Osteocyte (in vitro differentiated cells): ENCODE results near the gene PTPRJ. TPM values are rescaled to one million over a fixed set of nuclear protein-coding genes. Genes with fewer than 3 reads are reported as not detected.

ENCODE experiments used
- DNase-seq: peaks from one replicate; pipeline ENCODE4 v3.0.0; 2021; ENCODE audit warnings: mixed read lengths; ENCODE audit not compliant: unreplicated experiment; ENCODE audit errors: extremely low spot score
- H3K27ac Mint-ChIP-seq: one replicate; pipeline ENCODE4 v1.8.0; 2021; ENCODE audit warnings: mild to moderate bottlenecking, mixed read lengths; ENCODE audit not compliant: unreplicated experiment
- H3K27me3 Mint-ChIP-seq: one replicate; pipeline ENCODE4 v1.8.0; 2021; ENCODE audit warnings: mixed read lengths; ENCODE audit not compliant: unreplicated experiment
- H3K36me3 Mint-ChIP-seq: one replicate; pipeline ENCODE4 v1.8.0; 2021; ENCODE audit warnings: mixed read lengths; ENCODE audit not compliant: unreplicated experiment
- H3K4me1 Mint-ChIP-seq: one replicate; pipeline ENCODE4 v1.8.0; 2021; ENCODE audit warnings: mixed read lengths; ENCODE audit not compliant: unreplicated experiment
- H3K4me3 Mint-ChIP-seq: one replicate; pipeline ENCODE4 v1.8.0; 2021; ENCODE audit warnings: mild to moderate bottlenecking, moderate library complexity, mixed read lengths; ENCODE audit not compliant: unreplicated experiment
- H3K9me3 Mint-ChIP-seq: one replicate; pipeline ENCODE4 v1.8.0; 2021; ENCODE audit warnings: mixed read lengths; ENCODE audit not compliant: unreplicated experiment
- CTCF ChIP-seq: fragments of 200-600 bp; sonication (generic); IDR thresholded peaks from 2 replicates; pipeline ENCODE4 v1.5.0; 2021; ENCODE audit warnings: antibody characterized with exemption, mild to moderate bottlenecking, moderate library complexity
- total RNA-seq: library from RNA; stranded (reverse); gene quantifications from 2 replicates; pipeline ENCODE4 v1.2.1, GENCODE V29; 2021

Gene PTPRJ
- total RNA-seq, 1 donor from 2014 or later = 16.6 TPM

DNA sequence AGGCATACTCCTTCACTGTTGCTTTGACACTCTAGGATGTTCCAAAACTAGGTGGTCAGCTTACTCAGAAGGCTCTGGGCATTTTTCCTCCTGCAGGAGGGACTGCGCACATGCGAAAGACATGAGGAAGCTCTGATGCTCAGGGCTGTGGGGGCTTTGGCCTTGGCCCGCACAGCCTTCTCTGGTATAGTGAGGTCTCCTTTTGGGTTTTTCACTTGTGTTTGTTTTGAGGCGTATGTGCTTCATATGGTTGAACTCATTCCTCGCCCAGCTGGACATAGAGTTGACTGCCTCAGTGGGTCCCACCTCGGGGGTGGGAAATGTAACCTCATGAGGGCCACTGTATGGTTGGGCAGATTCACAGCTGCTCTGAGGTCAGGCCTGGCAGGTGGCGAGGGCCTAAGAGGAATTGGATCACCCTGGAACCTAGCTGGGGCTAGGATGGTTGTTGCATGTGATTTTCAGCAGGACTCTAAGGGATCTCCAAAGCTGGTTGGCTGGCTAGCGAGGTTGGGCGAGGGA, 63.7 kb downstream of the PTPRJ start:
- Mint-ChIP-seq H3K27me3 (no peaks in the 10 kb centered on the region), H3K36me3 (no peaks in the 10 kb centered on the region), H3K4me1 (peaks cover 19% of the 10 kb centered on the region), H3K9me3 (no peaks in the 10 kb centered on the region), H3K27ac (no peak overlapping the region), H3K4me3 (no peak overlapping the region)
- TF ChIP-seq CTCF = no peak
- DNase-seq = no peak

GRCh38 chr11:48044577-48044976, 64.2 kb downstream of the PTPRJ start:
- no peak overlapping the region for H3K4me3 Mint-ChIP-seq
- no peak overlapping the region for H3K27ac Mint-ChIP-seq
- H3K9me3 Mint-ChIP-seq = no peaks in the 10 kb centered on the region
- no peak for TF ChIP-seq CTCF
- no peak for DNase-seq
- peaks cover 20% of the 10 kb centered on the region for H3K4me1 Mint-ChIP-seq
- H3K36me3 Mint-ChIP-seq = no peaks in the 10 kb centered on the region
- no peaks in the 10 kb centered on the region for H3K27me3 Mint-ChIP-seq

- Mint-ChIP-seq H3K4me3 (no peak overlapping the region), H3K27me3 (no peaks in the 10 kb centered on the region), H3K27ac (no peak overlapping the region), H3K9me3 (no peaks in the 10 kb centered on the region), H3K36me3 (no peaks in the 10 kb centered on the region), H3K4me1 (peaks cover 20% of the 10 kb centered on the region)
- no peak for TF ChIP-seq CTCF
- no peak for DNase-seq
These were observed 65.2 kb downstream of the PTPRJ start for GRCh38 chr11:48045536-48045935.

DNA sequence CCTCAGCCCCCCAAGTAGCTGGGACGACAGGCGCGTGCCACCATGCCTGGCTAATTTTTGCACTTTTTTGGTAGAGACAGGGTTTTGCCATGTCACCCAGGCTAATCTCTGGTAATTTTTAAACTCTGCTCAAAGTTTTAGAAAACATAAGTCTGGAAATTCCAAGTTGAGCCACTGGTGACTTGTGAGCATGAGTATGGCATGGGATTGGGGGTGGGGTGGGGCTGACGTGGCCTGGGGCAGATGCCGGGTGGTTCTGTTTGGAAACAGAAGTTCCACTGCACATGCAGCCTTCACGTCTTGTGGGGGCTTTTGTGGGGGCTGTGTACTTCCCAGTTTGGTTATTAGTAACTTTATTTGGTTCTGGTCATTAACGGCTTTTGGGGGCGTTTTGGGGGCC, 67.3 kb downstream of the PTPRJ start:
- no peaks in the 10 kb centered on the region for H3K9me3 Mint-ChIP-seq
- H3K27ac Mint-ChIP-seq = no peak overlapping the region
- peaks cover 31% of the 10 kb centered on the region for H3K4me1 Mint-ChIP-seq
- no peaks in the 10 kb centered on the region for H3K27me3 Mint-ChIP-seq
- DNase-seq = no peak
- no peak for TF ChIP-seq CTCF
- H3K36me3 Mint-ChIP-seq = no peaks in the 10 kb centered on the region
- H3K4me3 Mint-ChIP-seq = no peak overlapping the region

DNA sequence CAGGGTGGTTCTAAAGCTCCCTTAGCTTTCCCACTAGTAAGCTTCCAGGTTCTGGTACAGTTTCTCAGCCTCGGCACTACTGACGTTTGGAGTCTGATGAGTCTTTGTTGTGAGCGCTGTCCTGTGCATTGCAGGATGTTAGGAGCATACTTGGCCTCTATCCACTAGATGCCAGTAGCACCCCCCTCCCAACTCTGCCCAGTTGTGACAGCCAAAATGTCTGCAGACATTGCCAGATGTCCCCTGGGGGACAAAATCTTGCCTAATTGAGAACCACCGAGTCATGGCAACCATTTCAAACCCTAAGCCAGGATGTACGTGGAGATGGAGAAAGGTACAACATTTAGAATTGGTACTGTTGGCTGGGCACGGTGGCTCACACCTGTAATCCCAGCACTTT, 68.7 kb downstream of the PTPRJ start:
- DNase-seq = no peak
- Mint-ChIP-seq H3K27me3 (no peaks in the 10 kb centered on the region), H3K9me3 (no peaks in the 10 kb centered on the region), H3K4me3 (no peak overlapping the region), H3K36me3 (no peaks in the 10 kb centered on the region), H3K27ac (no peak overlapping the region), H3K4me1 (peaks cover 32% of the 10 kb centered on the region)
- no peak for TF ChIP-seq CTCF
